HG03135 (cell line): ENCODE results near the gene ASCC2.
"Not testable (repeated sequence)": the region's sequence is repeated elsewhere in the genome, so short reads cannot be mapped to it uniquely, and the experiment has no call there.

Experiments
- ATAC-seq: cut with Tn5 transposase; IDR thresholded peaks from one replicate; pipeline ENCODE4 v1.9.1; 2021; ENCODE audit warnings: mild to moderate bottlenecking, moderate library complexity; ENCODE audit not compliant: unreplicated experiment

Gene ASCC2, protein sequence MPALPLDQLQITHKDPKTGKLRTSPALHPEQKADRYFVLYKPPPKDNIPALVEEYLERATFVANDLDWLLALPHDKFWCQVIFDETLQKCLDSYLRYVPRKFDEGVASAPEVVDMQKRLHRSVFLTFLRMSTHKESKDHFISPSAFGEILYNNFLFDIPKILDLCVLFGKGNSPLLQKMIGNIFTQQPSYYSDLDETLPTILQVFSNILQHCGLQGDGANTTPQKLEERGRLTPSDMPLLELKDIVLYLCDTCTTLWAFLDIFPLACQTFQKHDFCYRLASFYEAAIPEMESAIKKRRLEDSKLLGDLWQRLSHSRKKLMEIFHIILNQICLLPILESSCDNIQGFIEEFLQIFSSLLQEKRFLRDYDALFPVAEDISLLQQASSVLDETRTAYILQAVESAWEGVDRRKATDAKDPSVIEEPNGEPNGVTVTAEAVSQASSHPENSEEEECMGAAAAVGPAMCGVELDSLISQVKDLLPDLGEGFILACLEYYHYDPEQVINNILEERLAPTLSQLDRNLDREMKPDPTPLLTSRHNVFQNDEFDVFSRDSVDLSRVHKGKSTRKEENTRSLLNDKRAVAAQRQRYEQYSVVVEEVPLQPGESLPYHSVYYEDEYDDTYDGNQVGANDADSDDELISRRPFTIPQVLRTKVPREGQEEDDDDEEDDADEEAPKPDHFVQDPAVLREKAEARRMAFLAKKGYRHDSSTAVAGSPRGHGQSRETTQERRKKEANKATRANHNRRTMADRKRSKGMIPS

DNA sequence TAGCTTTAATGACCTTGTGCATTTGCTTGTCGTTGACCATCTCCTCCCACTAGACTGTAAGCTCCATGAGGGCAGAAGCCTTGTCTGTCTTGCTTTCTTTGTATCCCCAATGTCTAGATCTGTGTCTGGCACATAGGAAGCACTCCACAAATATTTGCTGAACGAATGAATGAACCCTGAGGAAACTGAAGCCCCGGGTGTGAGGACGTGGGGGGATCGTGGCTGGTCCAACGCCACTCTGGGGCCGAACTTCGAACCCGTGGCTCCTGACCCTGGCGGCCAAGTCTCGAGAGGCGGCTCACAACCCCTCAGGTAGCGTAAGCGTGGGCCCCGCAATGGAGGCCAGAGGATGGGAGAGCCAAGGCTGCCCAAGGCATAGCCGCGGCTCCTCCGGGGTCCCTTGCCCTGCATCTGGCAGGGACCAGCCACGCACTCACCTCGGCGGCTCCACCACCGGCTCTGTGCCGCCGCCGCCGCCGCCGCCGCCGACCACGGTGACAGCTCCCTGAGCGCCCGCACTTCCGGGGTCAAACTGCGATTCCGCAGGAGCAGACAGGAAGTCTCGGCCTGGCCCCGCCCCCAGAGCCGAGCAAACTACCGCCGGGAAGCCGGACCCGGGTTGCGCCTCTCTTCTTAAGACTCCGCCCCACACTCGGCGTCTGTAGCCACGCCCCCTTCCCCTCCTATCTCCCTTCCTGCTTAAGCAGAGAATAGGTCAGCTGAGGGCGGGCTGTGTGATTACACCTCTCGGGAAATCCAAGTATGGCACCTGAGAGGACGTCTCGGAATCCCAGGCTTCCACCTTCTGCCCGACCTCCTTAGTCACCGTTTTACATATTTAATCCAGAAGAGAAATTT, at the start of gene ASCC2:
Gene ASCC2 (minus strand): TSS at position 534 of the 858 bp plus-strand sequence. CDS start 5,949 bp downstream, outside the sequence.
- ATAC-seq = peak; percentile 91

GRCh38 chr22:29887358-29887757, 49.3 kb upstream of the ASCC2 start:
- ATAC-seq = no peak

DNA sequence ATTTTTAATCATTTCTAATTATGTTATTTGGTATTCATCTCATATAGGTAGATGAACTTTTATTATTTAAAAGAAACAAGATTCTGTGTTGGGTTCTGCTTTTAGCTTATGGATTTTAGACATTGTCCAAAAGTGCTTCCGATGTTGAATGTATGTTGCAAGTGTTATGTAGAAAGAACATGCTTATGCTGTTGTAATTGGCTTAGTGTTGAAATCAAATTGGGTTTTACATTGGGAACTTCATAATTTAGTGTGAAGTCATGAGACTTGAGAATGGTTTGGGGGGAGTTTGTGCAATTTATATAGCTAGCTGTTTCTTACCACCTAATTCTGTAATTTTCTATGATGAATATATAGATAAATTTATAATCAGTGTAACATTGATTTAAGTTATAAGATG, 48.5 kb upstream of the ASCC2 start:
- no peak for ATAC-seq

DNA sequence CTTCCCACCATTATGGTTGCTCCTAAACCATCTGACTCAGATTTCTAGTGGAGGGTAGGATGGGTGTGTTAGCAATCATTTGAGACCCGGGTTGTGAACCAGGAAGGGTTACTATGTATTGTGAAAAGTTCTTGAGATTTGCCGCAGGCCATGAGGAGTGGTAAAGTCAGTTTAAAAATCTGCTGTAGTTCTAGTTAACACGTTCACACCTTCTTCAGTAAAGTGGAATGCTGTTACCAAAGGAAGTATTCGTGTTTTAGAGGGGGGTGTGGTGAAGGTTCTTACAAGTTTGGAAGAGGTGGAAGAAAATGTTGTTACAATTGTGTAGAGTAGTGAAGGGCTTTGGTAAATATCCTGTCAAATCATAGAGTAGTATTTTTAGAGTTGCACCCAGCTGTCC, 47.5 kb upstream of the ASCC2 start:
- no peak for ATAC-seq

DNA sequence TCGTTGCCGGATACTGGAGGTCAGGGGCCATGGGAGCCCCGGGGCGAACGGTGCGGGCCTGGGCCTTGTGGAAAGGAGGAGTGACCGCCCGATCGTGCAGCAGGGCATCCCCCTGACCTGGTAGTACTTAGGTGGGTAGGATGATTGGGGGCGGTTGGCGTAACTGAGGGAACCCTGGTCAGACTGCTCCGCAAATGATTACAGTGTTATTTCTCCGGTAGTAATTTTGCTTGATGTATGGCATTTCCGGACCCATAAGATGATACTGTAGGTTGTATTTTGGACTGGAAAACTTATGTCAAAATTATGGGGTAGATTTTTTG, 45.7 kb upstream of the ASCC2 start:
- ATAC-seq = peak; percentile 11

DNA sequence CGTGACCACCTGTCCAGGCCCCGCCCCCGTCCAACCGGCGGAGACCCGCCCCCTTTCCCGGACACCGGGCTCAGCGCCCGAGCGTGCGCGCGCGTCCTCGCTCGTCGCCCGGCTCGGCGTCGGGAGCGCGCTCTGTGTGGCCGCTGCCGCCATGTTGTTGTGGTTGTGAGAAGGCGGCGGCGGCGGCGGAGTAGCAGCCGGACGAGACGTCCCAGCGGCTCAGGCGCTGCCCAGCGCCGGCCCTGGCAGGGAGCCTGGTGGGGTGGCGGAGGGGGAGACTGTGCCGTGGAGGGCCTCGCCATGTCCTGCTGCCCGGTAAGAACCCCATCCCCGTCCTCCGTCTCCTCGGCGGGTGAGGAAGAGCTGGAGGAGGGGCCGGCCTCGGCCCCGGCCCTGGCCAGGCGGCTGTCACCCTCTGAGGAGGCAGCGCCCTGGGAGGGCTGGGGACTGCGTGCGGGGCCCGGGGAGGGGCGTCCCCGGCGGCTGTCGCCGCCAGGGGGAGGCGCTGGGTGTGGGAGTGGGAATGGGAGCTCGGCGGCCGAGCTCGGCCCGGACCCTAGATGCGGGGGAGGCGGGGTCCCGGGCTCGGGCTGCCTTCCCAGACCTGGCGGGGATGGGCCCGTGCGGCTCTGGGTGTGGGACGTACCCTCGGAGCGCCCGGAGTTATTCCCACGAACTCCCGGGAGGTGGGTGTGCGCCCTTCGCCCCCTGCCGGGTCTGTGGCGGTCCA, 45.1 kb upstream of the ASCC2 start, which contains the start of gene MTMR3:
Gene MTMR3 (plus strand): TSS at position 130 of the 730 bp plus-strand sequence. CDS start 87,886 bp downstream, outside the sequence.
- ATAC-seq = peak; percentile 74

DNA sequence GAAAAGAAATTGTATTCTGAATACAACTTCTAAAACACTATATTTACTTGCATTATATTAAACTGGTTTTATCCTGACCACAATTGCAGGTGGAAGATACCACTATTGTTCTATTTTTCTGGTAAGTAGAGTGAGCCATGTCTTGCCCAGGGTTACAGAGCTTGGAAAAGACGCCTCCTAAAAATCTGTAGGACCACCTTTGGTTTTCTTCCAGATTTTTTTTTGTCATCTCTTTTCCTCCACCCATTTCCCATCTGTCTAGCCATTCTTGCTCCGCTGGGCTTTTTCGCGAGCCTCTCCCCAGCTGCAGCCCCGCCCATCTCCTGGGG, 44.6 kb upstream of the ASCC2 start:
- ATAC-seq = no peak

GRCh38 chr22:29879753-29880152, 41.7 kb upstream of the ASCC2 start:
- no peak for ATAC-seq

DNA sequence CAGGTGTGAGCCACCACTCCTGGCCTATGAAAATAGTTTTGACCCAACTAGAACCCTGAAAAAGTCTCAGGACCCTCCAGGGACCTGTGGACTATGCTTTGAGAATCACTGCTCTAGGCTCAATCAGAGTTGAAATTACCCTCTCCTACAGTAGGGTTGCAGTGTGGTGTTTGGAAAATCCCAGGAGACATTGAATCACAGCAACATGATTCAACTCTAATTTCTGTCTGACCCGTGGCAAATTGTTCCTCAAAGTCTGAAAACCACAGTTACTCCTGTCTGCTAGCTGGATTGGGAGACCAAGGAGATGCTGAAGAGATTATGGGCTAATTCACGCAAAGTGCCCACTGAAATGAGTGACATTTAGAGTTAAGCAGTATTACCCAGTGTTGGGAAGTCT, 39.5 kb upstream of the ASCC2 start:
- no peak for ATAC-seq

DNA sequence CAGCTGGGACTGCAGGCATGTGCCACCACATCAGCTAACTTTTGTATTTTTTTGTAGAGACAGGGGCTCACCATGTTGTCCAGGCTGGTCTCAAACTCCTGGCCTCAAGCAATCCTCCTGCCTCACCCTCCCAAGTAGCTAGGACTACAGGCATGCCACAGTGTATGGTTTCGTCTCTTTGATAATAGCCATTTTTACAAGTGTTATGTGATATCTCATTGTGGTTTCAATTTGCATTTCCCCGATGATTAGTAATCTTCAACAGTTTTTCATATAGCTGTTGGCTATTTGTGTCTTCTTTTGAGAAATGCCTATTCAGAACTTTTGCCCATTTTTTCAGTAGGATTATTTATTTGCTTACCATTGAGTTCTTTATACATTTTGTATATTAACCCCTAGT, 35.9 kb upstream of the ASCC2 start:
- ATAC-seq = no peak

GRCh38 chr22:29872989-29873388, 34.9 kb upstream of the ASCC2 start:
- no peak for ATAC-seq

GRCh38 chr22:29872144-29872893, 34.2 kb upstream of the ASCC2 start:
- ATAC-seq = no peak

- ATAC-seq = no peak
Observed at GRCh38 chr22:29871684-29872083, 33.6 kb upstream of the ASCC2 start.

GRCh38 chr22:29870574-29870973, 32.5 kb upstream of the ASCC2 start:
- no peak for ATAC-seq

DNA sequence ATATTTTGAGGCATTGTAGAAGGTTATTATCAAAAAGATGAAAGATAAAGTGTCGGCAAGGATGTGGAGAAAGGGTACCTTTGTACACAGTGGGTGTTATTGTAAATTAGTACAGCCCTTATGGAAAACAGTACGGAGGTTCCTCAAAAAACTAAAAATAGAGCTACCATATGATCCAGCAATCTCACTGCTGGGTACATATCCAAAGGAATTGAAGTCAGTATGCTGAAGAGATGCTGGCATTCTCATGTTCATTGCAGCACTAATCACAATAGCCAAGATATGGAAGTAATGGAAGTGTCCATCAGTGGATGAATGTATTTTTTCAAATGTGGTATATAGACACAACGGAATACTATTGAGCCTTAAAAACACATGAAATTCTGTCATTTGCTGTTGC, 29.8 kb upstream of the ASCC2 start:
- no peak for ATAC-seq

- no peak for ATAC-seq
Observed at GRCh38 chr22:29867260-29867659, 29.2 kb upstream of the ASCC2 start.

- not testable (repeated sequence) for ATAC-seq
Observed at GRCh38 chr22:29865572-29865971, 27.5 kb upstream of the ASCC2 start.

DNA sequence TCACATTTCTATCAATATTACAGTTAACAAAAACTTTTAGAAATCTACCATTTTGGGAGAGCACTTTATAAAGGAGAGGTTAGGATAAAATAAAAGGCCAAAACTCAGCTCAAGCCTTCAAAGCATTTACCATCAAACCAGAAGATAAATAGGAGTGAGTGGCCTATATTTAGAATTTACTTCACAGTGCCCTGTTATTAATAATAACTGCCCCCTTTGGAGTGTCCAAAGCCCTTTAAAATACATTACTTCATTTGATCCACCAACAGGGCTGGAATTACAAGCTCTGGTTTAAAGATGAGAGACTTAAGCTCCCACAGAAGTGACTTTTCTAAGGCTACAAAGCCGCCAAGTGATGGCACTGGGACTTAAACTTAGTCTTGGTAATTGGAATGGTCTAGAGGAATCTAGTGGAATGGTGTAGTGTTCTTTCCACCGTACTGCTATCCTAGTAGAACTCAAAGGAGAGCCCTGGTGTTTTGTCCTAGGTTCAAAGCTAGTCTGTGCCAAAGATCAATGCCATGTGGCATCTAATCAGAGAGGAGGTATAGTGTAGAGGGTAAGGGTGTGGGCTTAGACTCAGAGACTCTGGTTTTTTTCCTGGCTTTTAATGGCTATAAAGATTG, 23.7 kb upstream of the ASCC2 start:
- ATAC-seq = no peak

- ATAC-seq = no peak
Observed at GRCh38 chr22:29860006-29860766, 22.1 kb upstream of the ASCC2 start.
